HG02759 (cell line): ENCODE measurements around the gene MTM1.

ENCODE experiments used
- ATAC-seq: cut with Tn5 transposase; IDR thresholded peaks from one replicate; pipeline ENCODE4 v1.9.1; 2021; ENCODE audit warnings: mild to moderate bottlenecking, moderate library complexity; ENCODE audit not compliant: unreplicated experiment

The MTM1 gene

DNA sequence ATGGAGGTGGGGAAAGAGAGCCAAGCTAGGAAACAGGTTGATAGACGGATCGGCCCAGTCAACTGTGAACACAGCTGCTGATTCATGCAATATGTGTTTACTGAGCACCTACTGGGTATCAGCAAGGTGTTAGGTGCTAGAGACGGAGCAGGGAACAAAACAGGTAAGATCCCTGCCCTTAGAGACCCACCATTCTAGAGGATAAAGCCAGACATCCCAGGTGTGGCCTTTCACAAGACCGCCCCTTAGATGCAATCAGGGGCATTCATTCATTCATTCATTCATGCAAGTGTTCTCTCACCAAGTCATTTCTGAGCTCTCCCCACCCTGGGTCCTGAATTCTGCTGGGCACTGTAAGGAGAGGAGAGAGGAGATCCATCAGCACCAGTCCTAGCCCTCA lies 20.2 kb upstream of the MTM1 start:
- ATAC-seq = no peak

DNA sequence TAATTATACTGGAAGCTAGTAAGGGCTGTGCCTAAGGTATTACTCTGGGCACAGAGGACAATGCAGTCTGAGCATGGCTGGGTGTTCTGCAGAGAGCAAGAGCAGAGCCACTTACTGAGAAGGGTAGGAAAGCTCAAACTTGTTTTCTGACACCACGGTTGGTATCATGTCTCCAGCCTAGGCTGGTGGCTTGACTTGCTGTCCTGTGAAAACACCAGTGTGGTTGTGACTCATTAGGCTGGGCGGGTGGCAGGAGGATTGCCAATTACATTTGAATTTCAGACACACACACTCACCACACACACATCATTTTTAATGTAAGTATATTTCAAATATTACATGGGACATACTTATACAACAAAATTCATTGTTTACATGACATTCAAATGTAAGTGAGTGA lies 19.7 kb upstream of the MTM1 start:
- no peak for ATAC-seq

DNA sequence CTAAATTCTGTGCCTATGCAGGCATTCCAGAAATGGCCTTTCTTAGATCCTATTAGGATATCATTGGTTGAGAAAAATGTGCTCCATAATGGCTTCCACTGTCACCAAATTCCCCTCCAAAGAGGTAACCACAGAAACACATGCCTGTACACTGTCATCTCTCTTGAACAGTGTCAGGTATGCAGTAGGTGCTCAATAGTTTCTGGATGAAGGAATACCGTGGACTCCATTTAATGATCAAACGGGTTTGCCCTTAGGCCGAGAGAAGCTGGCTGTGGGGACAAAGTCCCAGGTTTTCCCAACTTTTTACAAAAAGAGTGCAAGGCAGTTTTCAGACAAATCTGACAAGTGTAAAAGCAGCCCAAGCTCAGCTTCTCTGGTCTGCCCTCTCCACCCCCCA lies 16.5 kb upstream of the MTM1 start:
- ATAC-seq = no peak

DNA sequence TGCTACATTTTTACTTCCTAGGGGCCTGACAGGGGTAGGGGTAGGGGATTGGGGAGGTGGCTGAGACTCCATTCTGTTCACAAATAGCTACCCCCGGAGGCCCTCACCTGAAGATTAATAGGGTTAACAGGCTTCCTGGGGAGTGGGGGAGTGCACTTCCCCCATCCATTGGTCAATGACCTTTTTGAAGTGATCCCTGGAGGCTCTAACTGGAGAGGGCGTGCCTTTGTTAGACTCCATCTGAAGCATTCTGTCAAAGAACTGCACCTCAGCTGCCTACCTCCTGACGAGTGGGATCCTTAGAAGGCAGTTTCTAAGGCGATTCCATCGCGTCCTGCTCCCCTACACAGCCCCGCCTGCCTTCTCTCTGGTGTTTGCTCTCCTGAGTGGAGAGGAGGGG lies 10.0 kb upstream of the MTM1 start:
- no peak for ATAC-seq

DNA sequence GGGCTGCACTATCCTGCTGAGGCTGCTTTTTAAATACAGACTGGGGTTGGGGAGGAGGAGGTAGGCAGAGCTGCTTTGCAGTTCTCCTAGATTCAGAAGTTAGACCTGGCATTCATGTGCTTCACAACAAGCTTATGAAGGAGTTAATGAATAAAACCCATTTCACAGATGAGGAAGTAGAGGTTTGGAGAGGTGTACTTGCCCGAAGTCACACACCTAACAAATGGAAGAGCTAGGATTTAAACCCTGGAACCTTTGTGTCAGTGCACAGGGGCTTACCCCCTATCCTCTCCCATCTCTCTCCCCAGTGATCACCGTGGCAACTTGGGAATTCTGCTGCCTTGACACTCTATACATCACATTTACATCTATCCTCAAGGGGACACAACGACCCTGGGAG lies 3.6 kb upstream of the MTM1 start:
- no peak for ATAC-seq

DNA sequence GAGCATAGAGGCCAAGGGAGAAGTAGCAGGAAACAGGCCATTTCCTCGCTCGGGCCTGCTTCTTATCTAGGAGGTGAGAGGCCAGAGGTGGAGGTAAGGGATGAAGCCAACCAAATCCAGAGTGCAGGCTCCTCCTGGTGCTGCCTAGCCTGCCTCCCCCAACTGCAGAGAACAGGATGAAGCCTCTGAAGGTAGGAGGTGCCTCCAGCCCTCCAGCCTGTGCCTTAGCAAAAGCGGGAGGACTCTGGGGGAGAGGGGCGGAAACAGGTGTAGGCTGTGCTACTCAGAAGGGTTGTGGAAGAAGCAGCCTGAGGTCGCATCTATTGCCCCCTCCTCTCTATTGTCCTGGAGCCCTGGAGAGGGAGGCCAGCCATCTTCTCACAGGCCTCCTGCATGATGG lies 2.9 kb upstream of the MTM1 start:
- no peak for ATAC-seq

DNA sequence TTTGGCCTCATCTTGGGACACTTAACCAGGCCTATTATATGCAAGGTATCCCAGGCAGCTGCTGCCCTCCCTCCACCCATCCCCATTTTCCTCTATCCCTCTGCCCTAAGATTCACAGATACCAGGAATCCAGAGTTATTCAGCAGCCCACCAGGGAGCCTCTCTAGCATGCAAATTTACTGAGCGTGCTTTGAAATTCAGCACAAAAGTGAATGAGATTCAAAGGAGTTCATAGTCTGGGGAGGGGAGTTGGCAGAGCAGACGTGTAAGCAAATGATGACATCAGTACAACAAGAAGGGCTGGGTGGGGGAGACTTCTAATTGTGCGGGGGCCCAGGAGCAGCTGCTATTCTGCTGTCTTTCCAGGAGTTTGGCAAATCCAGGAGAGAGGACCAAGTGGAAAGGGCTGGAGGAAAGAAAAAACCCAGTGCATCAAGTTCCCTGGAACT lies 1.7 kb upstream of the MTM1 start:
- ATAC-seq = no peak

DNA sequence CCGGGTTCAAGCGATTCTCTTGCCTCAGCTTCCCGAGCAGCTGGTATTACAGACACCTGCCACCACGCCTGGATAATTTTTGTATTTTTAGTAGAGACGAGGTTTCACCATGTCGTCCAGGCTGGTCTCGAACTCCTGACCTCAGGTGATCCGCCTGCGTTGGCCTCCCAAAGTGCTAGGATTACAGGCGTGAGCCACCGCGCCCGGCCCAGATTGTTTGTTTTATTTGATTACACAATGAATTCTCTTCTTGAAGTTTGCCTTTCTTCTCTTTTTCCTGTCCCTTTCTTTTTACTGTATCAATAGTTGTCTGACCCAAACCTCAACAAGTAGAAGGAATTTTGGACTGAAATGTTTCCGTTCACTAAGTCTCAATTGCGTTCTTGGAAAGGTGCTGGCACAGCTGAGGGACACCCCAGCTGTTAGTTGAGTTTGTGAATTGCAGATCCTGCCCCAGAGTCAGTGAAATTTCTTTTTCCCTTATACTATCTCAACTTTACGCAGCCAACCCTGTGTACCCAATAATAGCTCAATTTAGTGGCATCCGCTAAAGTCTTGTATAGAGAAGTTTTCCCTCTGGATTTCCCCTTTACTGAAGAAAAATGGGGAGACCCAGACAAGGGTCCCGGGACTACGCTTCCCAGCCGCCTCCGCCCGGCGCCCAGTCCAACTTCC lies 639 bp upstream of the MTM1 start:
- ATAC-seq = peak; percentile 2

DNA sequence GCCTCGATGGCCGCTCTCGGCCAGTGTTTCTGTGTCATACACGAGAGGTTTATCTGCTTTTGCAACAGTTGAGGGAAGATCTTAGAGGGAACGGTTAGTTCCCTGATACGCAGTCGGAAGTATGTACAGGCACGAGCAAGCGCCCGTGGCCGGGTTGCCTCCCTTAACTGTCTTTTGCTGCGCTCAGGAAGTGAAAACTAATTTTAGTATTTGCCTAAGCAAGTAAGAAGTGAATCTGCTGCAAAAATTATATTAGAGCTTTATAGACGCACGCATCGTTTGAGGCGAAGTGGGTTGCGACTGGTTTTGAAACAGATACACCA lies 695 bp downstream of the MTM1 start:
- peak; percentile 28 for ATAC-seq

DNA sequence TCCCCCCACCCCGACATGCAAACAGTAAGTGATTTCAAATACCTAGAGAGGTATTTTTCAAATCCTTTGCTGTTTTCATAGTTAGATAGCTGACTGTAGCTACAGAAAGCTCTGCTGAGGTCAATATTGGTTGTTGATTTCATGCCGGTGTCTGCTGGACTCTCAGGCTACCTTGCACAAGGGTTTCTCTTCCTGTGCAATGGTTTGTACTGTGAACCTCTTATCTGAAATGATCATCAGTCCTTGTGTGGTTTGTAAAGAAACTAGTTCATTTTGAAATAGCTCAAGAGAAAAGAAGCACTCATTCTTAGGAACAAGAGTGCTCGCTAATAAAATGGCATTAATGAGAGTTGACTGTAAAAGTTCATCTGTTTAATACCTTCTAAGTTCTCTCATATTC lies 2.1 kb downstream of the MTM1 start:
- no peak for ATAC-seq

DNA sequence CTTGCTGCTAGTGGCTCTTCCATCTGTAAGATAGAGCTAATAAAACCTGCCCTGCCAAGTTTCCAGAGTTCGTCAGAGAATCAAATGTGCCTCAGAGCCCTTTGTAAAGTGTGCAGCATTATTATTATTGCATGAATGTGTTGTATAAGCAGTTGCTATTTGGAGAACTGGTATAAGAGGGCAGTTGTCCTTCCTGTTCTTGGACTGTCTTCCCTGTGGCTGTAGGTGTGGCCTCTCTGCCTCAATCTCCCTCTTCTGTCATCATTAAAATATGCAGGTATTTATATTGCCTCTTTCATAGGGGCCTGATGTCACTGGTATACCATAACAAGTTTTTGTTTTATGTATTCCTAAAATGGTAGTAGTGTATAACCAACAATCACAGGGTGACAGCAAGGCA lies 3.8 kb downstream of the MTM1 start:
- no peak for ATAC-seq

DNA sequence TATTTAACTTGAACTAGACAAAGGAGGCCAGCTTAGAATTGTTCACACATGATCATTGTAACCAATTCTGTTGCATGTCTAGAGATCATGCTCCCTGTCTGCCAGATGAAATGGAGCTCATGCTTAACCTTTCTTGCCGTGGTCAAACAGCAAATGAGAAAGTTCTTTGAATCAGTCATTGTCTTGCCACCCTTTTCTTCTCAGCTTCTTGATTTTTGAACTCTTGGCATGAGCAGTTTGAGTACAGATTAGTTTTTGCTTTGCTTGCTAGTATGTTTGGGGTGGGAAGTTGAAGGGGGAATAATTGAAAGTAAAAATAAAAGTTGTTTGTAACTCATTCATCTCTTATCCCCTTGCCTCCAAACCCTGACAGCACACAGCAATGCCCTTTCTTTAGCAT lies 4.7 kb downstream of the MTM1 start:
- ATAC-seq = no peak

DNA sequence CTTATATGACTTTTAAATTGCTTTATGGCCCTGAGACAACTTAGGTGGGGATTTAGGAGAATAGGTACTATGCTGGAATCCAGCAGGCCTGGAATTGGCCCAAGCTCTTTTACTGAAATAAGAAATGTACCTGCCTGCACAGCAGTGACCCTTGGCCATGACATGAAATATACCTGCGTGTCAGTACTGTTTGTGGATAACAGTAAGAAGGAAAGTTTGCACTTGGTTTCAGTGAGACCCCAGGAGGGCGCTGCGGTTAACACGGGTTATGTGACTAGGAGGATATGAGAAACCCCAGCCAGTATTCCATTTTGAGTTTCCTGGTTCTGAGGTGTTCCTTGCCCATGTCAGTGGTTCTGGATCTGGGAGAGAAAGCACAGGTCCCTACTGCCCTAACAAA lies 5.3 kb downstream of the MTM1 start:
- ATAC-seq = peak; percentile 38

DNA sequence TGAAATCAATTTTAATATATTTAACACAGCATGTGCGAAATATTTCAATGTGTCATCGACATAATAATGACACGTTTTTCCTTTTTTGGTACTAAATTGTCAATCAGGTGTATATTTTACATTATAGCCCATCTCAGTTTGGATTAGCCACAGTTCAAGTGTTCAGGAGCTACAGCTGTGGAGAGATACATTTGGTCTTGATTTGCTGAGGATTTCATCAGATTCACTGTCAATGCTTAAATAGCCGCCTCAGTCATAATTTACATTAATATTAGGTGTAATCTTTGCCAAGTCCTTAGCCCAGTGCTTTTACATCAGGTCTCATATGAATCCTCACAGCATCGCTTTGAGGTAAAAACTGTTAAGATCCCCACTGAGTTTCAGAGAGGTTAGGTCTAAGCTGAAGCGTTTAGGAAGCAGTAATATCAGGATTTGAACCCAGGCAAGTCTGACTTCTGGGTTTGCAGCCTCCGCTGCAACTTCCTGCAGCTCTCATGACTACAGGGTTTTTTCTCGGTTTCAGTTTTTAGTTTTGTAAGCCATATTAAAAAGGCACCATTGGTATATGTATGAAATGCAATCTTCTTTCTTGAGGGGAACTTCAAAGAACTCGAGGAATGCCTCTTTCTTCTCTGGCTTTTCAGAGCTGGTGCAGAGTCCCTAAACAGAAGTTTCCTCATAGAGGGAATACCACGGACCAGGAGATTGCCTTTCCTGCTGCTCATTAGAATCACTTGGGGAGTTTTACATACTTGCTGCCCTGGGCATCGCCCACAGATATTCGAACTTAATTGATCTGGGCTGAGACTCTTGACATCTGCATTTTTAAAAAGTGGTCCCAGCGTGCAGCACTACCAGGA lies 6.4 kb downstream of the MTM1 start:
- peak; percentile 70 for ATAC-seq

DNA sequence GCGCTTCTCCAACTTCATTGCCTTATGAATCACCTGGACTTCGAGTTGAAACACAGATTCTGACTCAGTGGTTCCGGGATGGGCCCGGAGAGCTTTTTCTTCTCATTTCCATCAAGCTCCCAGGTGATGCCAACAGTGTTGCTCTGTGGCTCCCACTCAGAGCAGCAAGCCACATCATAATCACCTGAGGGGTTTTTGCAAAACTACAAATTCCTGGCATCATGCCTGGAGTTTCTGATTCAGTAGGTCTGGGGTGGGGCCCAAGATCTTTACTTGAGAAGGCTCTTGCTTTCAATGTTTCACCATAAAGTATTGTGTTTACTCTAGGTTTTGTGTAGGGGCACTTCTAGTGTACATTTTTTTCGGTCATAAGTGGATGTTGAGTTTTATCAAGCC lies 7.0 kb downstream of the MTM1 start:
- no peak for ATAC-seq

DNA sequence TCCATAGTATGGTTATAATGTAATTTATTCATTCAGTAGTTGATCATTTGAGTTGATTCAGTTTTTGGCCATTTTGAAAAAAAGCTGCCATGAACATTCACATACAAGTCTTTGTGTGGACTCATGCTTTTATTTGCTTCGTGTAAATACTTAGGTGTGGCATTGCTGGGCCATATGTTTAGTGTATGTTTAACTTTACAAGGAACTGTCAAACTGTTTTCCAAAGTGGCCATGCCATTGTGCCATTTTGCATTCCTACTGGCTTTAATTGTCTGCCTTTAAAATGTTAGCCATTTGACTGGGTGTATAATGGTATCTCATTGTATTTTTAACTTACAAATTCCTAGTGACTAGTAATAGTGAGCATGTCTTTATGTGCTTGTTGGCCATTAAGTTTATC lies 8.8 kb downstream of the MTM1 start:
- no peak for ATAC-seq

DNA sequence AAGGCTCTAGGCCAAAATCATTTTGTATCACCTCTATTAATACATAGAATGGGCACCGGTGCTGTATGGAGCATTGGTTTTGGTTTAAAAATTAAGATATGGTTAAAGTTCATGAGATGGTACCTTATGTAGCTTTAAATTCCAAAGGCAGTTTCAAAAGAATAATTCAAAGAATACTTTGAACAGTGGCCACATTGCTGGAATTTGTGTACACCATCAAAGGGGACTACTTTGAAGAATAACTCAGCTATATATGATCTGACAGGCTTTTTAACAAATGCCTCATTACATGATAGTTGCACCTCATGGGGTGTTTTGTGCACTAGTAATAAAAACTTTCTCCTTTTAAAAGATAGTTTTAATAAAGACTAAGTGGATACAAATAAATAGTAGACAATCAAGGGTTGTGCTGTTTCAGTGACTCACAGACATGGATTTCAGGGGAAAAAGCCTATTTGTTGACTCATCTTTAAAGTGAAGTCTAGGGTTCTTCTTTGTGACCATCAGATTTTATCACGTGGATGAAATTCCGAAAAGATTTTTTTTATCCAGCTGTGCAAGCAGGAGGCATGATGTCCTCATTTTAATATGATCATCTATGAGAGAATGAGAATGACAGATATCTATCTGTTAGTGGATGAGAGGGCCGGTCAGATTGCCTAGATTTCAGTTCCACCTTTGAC lies 12.8 kb downstream of the MTM1 start:
- no peak for ATAC-seq

DNA sequence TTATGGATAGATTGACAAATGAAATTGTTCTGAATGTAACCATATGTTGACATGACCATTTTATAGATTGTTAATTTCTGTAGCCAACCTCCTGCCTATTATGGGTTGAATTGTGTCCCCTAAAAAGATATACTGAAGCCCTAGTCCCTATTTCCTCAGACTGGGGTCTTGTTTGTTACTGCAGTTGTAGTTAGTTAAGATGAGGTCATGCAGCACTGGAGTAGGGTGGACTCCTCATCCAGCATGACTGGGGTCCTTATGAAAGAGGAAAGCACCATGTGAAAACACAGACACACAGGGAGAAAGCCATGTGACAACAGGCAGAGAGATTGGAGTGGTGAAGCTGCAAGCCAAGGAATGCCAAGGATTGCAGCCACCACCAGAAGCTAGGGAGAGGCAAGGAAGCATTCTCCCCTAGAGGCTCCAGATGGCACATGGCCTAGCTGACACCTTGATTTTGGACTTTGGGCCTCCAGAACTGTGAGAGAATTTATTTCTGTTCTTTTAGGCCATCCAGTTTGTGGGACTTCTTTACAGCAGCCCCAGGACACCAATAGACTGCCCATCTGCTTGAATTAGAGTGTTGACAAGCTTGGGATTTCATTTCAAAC lies 14.0 kb downstream of the MTM1 start:
- ATAC-seq = no peak

DNA sequence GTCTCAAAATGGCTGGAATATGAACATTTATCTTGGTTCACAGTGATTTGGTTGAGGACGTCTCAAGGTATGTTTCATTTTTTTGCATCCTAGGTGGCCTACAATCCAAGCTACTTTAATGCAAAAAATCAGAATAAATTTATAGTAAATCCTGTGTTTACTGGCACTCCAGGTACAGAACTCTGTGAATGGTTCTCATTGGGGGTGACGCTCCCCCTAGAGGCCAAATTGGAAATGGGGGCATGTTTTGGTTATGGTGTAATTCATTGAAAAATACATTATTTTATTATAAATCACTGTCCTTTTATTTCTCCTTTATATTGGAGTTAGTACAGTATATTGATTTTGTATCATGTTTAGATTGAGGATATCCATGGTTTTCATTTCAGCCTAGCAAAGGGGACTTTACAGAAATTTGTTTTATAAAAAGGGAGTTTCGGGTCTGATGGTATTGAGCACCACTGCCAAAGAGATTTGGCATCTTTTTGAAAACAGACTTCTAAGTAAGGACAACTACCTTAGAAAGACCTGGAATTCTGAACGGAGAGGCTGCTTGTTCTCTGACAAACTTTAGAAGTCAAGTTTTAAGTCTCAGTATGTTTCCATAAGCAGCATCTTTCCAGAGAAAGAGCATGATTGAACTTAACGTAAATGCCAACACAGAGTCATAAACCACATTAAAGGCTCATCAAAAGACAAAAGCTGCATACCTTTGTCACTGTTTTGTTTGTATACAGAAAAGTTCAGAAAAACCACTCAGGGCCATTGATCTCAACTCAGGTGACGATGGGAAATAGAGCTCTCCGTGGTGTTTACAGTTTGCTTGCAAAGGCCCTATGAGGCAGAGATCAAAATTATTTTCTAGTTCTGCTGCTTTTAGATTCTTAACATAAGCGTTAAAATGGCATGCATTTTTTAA lies 19.4 kb downstream of the MTM1 start:
- ATAC-seq = no peak

DNA sequence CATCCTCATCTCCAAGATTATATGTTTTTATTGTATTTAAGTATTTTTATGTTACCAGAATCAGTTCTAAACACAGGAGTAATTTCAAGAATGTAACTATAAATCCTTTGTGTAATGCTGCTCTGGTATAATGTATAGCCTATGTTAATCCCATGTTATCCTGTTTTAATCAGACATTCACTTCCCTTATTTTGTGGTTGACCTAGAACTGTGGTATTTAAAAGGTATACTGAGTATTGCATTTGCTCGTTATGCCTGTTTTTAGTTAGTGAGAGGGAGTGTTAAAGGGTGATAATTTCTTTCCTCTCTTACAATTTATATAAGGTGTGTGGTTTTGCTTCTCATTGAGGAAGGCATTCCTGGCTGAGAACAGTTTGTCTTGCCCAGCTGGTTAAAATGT lies 26.2 kb downstream of the MTM1 start:
- ATAC-seq = no peak

DNA sequence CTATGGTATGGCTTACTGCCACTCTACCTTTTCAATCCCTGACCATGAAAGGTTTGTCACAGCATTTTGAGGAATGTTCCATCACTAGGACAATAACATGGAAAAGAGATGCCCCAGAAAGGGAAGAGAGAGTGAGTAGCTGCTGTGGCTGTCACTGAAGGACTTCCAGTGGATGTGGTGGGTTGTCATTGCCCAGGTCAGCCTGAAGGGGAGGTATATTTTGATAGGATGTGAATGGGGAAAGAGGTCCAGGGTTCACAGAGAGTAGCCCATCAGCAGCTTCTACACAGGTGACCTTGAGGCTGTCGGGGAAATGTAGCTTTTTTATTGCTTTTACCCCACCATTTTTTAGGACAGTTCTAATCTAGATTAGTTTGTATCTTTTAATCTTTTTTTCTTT lies 30.8 kb downstream of the MTM1 start:
- ATAC-seq = no peak
